Kidney epithelial cell (primary cell): ENCODE results near the gene SCAANT1. TPM values are rescaled to one million over a fixed set of nuclear protein-coding genes. Genes with fewer than 3 reads are reported as not detected.

Source experiments
- DNase-seq: peaks from one replicate; pipeline ENCODE4 v3.0.0-alpha.2; 2010; ENCODE audit warnings: low read depth
- H3K27me3 ChIP-seq: 2 replicates; pipeline ENCODE4 v1.6.0; 2011; ENCODE audit warnings: low read length; ENCODE audit not compliant: control insufficient read depth, insufficient read depth
- H3K36me3 ChIP-seq: 2 replicates; pipeline ENCODE4 v1.5.1; 2011; ENCODE audit warnings: low read length; ENCODE audit not compliant: control insufficient read depth, insufficient read depth
- H3K4me3 ChIP-seq: 2 replicates; pipeline ENCODE4 v1.5.1; 2011; ENCODE audit warnings: low read depth, mild to moderate bottlenecking, control low read depth, low read length
- CTCF ChIP-seq: IDR thresholded peaks from 2 replicates; pipeline ENCODE4 v1.5.1; 2011; ENCODE audit warnings: mild to moderate bottlenecking, moderate library complexity, low read length, control low read depth, inconsistent platforms; ENCODE audit not compliant: insufficient read depth, poor library complexity, severe bottlenecking
- total RNA-seq: library from RNA; depleted of rRNA; stranded (reverse); fragments of >200 nt; gene quantifications from 2 replicates; pipeline ENCODE4 v1.2.3, GENCODE V29; 2015

Gene SCAANT1
- total RNA-seq, 1 donor from 2014 or later = not detected

- Histone ChIP-seq H3K36me3 (no peaks in the 10 kb centered on the region), H3K4me3 (no peak overlapping the region), H3K27me3 (no peaks in the 10 kb centered on the region)
- no peak for DNase-seq
- TF ChIP-seq CTCF = no peak
Measured at GRCh38 chr3:63869940-63870614, 42.1 kb downstream of the SCAANT1 start.

GRCh38 chr3:63867225-63867624 lies 45.0 kb downstream of the SCAANT1 start:
- H3K27me3 ChIP-seq = no peaks in the 10 kb centered on the region
- H3K36me3 ChIP-seq = no peaks in the 10 kb centered on the region
- no peak overlapping the region for H3K4me3 ChIP-seq
- DNase-seq = no peak
- no peak for TF ChIP-seq CTCF

- no peaks in the 10 kb centered on the region for H3K27me3 ChIP-seq
- H3K36me3 ChIP-seq = no peaks in the 10 kb centered on the region
- TF ChIP-seq CTCF = no peak
- DNase-seq = no peak
- peak overlapping the region; percentile 95 for H3K4me3 ChIP-seq
Measured at GRCh38 chr3:63864965-63865327, 47.2 kb downstream of the SCAANT1 start.

- no peak for DNase-seq
- Histone ChIP-seq H3K36me3 (no peaks in the 10 kb centered on the region), H3K4me3 (peak overlapping the region; percentile 95), H3K27me3 (no peaks in the 10 kb centered on the region)
- TF ChIP-seq CTCF = no peak
Measured at GRCh38 chr3:63864008-63864964, 47.9 kb downstream of the SCAANT1 start.

- H3K4me3 ChIP-seq = peak within 1 kb of the TSS; percentile 95
- no peak for DNase-seq
- H3K27me3 ChIP-seq = no peaks in the 10 kb centered on the region
- no peak for TF ChIP-seq CTCF
- no peaks in the 10 kb centered on the region for H3K36me3 ChIP-seq
Measured at GRCh38 chr3:63863150-63864007, 48.8 kb downstream of the SCAANT1 start, which contains the start of the genes ATXN7 and THOC7. TSS of gene ATXN7 (plus strand) at chr3:63863867. CDS start at chr3:63912599, 48,732 bp downstream. TSS of gene THOC7 (minus strand) at chr3:63863805. CDS start at chr3:63863790, 15 bp downstream.
